ENCODE data around the gene PTH.

DNA sequence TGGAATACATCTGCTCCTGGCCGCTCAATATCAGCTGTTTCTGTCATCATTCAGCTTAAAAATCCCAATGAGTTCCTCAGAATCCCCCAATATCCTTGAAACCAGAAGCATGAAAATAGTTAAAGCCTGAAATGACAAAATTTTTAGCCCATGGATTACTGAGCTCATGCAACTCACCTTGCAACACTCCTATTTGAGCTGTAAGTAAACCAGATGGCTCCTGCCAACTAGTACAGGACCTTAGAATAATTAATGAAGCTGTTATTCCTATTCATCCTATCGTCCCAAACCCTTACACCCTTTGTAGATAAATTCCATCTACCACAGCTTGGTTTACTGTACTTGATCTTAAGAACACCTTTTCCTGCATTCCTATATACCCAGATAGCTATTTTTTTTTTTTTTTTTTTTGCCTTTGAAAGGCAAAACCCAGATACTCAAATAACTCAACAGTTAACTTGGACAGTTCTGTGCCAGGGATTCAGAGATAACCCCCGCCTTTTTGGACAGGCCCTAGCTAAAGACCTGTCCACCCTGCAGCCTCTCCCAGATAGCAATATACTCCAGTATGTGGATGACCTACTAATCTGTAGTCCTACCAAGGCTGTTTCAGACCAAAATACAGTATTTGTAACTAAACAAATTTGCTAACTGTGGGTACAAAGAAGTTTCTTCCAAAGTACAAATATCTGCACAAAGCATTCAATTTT is 22.6 kb downstream of the PTH start:
- TF ChIP-seq, protein P1, sequence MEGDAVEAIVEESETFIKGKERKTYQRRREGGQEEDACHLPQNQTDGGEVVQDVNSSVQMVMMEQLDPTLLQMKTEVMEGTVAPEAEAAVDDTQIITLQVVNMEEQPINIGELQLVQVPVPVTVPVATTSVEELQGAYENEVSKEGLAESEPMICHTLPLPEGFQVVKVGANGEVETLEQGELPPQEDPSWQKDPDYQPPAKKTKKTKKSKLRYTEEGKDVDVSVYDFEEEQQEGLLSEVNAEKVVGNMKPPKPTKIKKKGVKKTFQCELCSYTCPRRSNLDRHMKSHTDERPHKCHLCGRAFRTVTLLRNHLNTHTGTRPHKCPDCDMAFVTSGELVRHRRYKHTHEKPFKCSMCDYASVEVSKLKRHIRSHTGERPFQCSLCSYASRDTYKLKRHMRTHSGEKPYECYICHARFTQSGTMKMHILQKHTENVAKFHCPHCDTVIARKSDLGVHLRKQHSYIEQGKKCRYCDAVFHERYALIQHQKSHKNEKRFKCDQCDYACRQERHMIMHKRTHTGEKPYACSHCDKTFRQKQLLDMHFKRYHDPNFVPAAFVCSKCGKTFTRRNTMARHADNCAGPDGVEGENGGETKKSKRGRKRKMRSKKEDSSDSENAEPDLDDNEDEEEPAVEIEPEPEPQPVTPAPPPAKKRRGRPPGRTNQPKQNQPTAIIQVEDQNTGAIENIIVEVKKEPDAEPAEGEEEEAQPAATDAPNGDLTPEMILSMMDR (IDR thresholded peaks at IDR 0.05; ENCODE audit: insufficient read depth, low read length), result no peak
- TF ChIP-seq POLR2AphosphoS5 (IDR thresholded peaks at IDR 0.05; ENCODE audit: low read depth), result no peak
- TF ChIP-seq, protein P2, sequence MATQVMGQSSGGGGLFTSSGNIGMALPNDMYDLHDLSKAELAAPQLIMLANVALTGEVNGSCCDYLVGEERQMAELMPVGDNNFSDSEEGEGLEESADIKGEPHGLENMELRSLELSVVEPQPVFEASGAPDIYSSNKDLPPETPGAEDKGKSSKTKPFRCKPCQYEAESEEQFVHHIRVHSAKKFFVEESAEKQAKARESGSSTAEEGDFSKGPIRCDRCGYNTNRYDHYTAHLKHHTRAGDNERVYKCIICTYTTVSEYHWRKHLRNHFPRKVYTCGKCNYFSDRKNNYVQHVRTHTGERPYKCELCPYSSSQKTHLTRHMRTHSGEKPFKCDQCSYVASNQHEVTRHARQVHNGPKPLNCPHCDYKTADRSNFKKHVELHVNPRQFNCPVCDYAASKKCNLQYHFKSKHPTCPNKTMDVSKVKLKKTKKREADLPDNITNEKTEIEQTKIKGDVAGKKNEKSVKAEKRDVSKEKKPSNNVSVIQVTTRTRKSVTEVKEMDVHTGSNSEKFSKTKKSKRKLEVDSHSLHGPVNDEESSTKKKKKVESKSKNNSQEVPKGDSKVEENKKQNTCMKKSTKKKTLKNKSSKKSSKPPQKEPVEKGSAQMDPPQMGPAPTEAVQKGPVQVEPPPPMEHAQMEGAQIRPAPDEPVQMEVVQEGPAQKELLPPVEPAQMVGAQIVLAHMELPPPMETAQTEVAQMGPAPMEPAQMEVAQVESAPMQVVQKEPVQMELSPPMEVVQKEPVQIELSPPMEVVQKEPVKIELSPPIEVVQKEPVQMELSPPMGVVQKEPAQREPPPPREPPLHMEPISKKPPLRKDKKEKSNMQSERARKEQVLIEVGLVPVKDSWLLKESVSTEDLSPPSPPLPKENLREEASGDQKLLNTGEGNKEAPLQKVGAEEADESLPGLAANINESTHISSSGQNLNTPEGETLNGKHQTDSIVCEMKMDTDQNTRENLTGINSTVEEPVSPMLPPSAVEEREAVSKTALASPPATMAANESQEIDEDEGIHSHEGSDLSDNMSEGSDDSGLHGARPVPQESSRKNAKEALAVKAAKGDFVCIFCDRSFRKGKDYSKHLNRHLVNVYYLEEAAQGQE (IDR thresholded peaks at IDR 0.05; ENCODE audit: insufficient replicate concordance, low read depth), result no peak
- TF ChIP-seq SPI1 (IDR thresholded peaks at IDR 0.05; ENCODE audit: borderline replicate concordance, low read depth), result no peak
- no peak for TF ChIP-seq GABPA (IDR thresholded peaks at IDR 0.05; ENCODE audit: low read depth)

Data from HL-60 (cell line).